CD1c-positive myeloid dendritic cell (primary cell): ENCODE data around the gene MVB12B.

ENCODE experiments used
- DNase-seq: peaks from one replicate; pipeline ENCODE4 v3.0.0-alpha.2; 2016; ENCODE audit errors: extremely low spot score

Gene MVB12B

DNA sequence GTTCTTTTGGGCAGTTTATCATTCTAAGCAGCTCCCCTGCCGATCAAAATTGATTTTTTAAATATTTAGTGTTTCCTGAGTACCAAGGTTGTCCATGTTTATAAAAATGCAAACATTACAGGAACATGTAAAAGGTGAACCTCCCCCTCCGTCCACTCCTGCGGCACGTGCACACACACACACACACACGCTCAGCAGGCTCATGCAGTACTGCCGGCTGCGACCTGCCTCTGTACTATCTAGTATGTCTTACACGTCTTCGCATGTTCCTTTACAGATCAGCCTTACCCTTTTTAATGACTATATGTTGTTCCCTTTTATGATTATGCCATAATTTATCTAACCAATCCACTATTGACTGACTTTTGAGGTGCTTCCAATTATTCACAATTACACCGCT, 165.3 kb downstream of the MVB12B start:
- no peak for DNase-seq

DNA sequence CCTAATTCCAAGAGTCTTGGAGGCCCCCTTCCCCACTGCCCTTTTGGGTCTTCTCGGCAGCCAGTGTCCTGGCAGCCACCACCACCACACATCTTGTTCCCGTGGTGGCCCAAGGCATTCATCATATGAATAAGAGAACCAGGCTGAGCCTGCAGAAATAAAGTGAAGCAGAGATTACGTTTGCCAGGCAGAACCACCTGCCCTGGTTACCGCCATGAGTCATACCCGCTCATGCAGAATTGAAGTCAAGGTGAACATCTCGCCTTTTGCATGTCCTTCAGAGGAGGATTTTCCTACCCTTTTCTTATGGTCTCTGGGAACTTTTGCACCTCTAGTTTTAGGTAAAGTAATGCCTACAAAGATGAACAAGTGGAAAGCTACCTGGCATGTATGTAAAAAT, 167.6 kb downstream of the MVB12B start:
- no peak for DNase-seq

DNA sequence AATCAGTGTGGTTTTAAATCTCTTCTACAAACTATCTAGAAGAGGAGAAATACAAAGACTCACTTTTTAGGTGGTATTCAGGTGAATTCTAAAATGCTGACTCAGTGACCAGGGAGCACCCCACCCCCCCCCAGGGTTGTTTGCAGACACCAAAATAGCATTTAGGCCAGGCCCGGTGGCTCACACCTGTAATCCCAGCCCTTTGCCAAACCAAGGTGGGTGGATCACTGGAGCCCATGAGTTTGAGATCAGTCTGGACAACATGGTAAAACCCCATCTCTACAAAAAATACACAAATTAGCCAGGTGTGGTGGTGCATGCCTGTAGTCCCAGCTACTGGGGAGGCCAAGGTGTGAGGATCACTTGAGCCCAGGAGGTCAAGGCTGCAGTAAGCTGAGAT, 168.1 kb downstream of the MVB12B start:
- no peak for DNase-seq

DNA sequence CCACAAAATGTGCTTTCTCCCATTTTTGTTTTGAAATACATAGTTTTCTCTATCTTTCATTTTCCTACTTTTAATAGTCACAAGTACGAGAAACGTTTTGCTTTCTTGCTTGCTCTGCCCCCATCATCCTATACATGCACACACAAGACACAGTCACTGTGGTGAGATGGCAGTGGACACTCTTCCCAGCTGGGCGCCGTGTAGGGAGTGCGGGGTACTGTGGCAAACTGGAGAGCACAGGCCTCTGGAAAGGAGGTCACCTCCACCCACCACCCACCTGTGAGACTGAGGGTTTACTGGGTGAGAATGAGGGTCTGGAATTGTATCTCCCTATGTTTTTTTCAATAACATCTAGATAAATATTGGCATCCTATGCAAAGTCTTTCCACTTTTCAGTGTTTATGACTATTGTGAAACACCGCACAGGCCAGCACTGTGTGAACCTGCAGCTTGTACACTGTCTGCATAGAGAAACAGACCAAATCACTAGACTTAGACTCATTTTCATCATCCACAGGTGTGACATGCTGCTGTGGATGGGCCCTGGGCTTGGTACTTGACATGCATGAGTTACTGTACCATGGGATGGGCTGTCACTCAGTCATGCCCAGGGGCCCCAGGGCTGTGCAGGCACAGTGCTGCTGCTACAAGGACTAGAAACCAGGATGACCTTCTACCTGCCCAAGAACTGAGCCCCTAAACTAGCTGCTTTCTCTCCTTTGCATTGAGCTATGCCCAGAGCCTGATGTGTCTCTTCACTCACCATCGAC, 169.0 kb downstream of the MVB12B start:
- no peak for DNase-seq

DNA sequence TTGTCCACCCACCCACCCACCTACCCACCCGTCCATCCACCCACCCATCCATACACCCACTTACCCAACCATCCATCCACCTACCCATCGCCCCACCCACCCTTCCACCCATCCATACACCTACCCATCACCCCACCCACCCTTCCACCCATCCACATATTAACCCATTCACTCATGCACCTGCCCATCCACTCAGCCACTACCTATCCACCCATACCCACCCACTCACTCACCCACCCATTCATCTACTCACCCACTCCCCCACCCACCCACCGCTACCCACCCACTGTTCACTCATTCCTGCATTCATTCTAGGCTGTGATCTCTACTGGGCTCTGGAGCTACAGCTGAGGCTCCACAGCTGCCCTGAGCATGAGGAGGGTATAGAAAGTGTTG, 169.6 kb downstream of the MVB12B start:
- DNase-seq: no peak

DNA sequence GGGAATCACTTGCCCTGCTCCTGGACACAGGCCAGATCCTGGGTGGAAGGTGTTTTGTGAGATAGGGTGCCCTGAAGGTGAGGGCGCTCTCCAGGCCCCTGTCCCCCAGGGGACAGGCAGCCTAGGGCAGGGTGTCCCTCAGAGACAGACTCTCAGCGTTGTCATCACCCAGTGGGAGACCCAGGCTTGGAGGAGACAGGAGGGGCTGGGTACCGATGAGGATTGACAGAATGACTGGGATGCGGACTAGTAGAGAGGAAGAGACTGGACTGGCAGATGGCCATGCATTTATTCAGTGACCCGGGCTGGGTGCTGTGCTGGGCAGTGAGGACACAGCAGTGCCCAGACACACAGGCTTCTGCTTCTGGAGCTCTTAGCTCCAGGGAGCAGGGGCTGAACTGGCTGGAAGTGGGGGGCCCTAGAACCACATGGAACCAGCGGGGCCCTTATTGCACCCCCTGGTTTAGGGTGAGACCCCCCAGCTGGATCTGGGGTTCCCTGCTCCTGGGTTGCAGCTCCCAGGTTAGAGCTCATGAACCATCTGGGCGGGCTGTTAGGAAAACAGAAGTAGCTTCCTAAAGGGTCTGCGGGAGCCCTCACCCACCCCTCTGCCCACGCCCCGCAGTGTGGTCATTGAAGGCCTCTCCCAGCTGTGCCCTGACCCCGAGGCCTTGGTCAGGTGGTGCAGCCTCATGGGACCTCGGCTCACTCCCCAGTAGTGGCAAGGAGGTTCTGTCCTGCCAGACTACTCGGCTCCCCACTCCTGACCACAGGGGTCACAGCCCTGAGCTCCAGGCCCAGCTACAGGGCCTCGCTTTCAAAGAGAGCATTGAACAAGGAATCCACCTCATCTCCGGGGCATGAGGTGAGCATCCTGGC, 170.4 kb downstream of the MVB12B start:
- DNase-seq: no peak

DNA sequence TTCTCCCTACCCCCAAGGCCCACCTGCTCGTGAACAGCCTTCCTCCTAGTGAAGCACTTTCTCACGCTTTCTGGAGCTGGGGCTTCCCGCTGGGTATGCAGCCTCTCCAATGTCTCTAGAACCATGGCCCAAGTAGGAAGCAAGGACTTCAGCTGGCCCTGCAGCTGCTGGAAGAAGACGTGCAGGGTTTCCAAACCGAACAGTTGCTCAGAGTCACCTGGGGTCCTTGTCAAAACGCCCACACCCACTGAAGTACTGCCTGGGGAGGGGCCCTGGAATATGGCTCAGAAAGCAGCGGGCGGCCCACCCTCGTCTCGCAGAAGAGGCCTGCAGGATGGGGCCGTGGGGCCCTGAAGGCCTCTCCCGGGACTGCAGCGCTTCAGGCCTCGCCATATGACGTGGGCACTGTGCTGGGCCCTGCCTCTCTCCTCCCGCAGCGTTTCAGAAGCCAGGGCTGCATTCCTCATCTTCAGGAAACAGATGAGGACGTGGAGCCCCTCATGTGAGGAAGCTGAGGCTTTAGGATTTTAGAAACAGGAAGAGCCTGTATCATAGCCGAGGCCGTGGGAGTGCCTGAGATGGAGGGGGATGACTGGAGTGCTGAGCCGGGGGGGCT, 171.1 kb downstream of the MVB12B start:
- DNase-seq: peak; percentile 30

DNA sequence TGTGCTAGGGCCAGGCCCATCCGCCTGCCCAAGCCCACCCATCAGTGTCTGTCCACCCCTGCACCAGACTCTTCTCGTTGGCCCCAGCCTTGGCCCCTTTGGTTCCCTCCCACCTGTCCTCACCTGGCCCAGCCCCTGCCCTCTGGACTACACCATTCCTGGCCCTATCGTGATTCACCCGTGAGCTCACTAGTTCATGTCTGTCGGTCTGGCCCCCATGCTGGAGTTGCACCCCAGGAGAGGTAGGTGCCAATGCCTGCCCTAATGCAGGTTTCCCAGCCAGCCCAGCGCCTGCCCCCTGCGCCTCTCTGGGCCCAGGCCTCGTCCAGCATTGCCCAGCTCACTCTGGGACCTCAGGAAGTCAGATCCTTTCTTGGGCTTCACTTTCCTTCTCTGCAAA, 171.7 kb downstream of the MVB12B start:
- no peak for DNase-seq

DNA sequence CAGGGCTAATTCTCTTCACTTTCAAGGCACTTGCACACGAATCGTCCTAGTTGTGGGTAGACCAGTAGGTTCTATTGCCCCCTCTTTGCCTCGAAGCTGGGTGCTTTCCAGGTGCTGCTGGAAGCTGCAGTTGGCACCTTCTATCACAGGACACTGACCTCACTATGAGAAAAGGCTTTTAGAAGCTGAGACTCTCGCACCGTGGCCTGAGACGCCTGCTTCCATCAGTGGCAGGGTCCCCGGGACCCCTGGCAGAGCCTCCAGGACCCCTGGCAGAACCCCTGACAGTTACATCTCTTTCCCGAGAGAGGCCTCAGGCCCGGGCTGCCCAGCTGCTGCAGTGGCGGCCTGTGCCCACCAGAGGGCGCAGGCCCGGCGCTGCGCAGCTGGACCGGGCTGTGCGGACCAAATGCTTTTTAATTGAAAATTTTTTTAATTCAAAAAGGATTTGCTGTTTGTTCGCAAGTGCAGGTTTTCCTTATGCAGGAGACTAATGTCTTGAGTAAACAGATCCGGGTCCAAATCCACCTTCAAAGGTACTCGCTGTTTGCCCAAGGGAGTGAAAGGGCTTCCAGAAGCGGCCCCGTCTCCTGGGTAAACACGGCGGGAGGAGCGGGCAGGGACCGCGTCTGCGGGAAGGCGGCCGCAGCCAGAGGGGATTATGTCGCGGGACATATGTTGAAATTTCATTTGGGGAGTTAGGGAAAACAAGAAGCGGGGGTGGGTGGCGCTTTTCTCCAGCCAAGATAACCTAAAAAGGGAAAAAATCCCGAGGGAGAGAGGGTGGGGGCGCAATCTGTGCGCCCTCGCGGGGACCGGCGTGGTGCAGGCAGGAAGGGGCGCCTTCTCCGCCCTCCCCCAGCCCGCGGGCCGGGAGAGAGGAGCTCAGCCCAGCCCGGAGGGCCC, 172.6 kb downstream of the MVB12B start:
- peak; percentile 70 for DNase-seq

DNA sequence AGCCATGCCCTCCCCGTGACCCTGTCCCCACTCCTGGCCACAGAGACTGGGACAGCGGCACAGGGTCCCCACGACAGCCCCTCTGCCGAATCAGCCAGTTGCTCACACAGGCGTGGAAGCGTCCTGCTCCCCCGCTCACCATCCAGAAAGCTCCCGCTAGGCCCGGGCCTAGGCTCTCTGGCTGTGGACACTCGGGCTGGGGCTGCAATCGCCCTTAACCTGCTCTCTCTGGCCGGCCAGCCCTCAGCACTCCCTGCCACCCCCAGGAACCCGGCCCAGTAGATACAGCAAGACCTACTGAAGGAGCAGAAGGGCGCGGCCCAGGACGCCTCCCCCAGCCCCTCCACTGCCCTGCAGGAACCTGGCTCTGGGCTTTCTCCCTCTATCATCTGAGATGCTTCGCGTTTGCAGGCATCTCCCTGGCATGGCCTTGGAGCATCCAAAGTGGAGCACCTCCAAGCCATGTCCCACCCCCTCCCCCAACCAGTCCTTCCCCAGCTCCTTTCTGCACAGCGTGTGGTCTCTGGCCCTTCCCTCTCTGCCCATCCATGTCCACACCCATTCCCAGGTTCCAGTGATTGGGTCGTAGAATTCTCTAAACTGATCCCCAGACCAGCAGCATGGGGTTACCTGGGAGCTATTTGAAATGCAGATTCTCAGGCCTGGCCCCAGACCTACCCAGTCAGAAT, 173.4 kb downstream of the MVB12B start:
- no peak for DNase-seq

DNA sequence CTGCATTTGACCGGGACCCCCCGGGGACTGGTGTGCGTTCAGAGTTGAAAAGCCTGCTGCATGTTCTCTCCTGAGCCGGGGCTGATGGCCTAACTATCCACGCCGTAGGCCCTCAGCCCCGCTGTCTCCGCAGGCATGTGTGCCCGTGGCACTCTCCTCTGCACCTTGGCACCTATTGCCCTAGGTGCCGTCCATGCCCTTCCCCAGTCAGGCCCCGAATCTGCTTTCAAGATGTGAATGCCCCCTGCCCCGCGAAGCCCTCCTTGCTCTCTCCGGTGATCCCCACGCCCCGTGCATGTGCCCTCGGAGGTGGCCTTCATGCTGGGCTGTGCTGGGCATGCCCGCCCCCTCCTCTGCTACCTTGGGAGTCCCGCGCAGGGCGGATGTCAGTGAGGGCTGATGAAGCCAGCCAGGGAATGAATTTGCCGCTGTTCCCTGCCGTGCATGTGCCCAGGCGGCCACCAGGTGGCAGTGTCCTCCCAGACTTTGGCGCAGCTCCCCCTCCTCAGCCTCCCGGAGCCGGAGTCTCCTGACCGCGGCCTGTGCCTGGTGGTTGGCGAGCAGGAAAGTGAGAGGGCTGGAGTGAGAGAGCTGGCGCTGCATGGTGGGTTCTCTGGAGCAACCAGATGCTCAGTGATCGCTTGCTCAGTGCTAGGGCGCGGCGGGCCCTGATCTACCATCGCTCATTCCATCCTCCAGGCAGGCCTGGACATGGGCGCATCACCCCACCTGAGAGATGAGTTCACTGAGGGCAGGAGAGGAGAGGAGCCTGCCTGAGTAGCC, 174.2 kb downstream of the MVB12B start:
- peak; percentile 70 for DNase-seq

DNA sequence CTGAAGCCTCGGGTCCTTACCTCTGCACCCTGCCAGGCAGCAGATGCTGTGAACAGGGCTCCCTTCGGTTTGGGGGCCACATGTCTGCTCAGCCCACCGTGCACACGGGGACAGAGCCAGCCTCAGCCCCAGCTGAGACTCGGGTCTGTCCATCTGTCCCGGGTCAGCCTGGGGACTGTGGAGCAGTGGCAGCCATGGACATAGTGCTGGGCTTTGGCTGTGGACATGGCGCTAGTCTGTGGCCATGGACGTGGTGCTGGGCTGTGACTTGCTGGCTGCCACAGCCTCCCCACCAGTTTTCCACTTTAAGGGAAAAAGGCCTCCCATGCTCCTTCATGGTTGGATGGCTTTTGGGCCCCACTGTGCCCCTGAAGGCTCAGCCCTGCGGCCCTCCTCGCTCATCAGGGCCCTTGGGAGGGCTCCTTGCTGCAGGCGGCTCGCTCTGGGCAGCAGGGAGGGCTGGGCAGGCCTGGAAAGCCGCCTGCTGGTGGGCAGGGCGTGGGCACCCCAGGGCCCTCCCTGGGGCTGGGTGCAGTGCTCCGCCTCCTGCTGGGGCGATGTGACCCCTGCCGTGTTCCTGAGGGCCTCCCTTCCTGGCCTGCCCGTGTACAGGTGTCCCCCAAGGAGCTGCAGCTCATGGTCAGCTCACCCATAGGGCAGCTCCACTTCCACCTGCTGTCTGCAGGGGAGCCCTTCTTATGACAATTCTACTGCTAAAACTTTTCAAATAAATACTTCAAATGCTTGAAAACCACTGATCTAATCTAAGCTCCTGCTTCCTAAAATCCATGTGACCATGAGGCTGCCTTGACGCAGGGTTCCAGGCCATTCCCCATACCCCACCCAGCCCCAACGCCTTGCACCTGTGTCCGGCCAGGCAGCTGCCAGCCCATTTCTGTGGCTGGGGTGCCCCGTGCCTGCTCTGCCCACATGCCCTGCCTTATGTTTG, 175.0 kb downstream of the MVB12B start:
- no peak for DNase-seq

DNA sequence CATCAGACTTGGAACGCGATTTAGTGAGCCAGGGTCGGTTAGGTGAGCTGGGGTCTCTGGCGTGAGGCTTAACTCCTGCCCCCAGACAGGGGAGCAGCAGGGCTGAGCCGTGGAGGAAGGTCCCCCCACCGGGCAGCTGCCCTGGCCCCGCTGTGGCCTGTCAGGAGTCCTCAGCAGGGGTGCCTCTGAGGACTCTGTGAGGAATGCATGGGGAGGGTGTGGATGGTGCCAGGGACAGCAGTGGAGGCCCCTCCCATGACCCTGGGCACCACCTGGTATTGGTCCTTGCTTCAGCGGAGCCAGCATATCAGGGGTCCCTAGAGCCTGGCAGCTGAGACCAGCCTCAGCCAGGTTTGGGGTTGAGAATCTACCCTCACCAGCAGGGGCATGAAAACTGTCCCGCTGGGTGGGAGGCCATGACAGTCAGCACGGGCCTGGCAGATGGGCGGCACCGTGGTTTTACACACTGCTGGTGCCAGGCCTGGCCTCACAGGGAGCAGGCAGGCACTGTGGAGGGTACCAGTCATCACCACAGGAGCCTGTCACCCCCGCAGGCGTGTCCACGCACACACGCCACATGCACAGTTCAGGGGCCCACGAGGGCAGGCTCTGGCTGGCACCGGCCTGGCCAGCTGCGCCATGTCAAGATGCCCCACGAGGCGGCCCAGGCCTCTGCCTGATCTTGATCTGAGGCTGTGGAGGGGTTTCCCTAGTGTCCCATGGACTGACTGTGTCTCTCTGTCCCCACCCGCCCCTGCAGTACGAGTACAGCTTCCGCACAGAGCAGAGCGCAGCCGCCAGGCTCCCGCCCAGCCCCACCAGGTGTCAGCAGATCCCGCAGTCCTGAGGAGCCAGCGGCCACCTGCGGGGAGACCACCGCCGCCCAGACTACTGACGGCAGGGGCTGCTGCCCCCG, 176.0 kb downstream of the MVB12B start:
- no peak for DNase-seq

DNA sequence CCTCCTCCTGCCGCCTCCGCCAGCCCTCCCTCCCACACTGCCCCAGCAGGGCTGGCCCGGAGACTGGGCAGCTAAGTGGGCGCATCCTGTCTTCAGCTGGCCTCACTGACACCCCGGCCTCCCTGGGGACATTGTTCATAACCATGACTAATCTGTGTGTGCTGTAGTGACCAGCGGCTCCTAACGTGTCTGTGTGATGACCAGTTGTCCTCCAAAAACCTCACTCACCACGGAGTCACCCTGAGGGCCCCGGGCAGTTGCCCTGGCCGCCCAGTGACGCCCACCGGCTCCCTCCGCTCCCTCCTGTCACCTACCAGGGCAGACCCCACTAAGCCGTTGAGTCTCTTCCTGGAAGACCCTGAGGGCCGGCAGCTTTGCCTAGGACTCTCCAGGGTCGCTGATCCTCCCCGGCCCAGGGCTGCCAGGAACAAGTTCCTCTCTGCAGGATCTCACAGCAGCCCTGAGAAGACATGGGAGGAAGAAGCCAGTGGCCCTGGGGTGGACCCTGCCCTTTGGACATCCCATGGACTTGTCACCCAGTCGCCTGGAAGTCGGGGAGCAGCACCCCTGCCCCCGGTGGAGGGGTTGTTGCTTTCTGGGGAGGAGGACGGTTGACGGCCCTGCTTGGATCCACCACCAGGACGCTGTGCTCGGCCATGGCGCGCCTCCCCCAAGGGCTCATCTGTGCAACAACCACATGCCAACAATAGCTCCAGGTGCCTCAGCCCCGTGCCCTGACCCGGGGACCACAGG, 176.9 kb downstream of the MVB12B start:
- DNase-seq: no peak

DNA sequence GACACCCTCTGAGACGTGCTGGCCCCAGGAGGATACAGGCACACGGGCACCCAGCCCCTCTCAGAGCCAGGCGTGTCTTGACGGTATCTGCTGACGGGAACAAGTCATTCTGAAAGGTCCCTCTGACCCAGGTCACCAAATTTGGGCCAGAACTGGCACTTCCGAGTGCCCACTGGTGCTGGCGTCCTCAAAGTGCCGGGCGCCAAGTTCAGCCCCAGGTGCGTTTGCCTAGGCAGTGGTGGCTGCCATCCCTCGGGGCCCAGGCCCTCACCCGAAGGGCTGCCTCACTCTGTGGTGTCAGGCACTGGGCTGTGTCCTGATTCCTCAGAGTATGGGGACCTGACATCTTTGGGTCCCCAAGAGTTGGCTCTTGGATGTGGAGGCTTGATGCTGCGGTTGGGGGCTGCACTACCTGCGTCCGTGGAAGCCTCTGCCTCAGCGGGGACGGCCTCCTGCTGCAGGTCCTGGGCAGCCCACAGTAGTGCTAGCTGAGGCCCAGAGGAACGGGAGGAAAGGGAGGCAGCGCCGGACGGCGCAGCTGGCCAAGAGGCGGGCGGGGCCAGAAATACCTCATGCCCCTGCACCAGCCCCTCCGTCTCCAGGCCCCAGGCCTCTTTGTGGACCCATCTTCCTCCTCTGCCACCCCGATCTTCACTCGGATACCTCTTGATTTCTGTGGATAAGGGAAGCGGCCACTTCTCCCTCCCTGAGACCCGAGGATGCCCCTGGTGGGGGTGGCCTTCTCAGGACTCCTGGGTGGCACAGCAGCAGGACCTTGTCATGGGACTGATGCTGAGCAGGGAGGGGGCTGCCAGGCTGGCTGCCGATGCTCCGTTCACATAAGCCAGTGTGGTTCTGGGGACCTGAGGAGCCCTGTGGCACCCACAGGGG, 177.7 kb downstream of the MVB12B start:
- DNase-seq: no peak

DNA sequence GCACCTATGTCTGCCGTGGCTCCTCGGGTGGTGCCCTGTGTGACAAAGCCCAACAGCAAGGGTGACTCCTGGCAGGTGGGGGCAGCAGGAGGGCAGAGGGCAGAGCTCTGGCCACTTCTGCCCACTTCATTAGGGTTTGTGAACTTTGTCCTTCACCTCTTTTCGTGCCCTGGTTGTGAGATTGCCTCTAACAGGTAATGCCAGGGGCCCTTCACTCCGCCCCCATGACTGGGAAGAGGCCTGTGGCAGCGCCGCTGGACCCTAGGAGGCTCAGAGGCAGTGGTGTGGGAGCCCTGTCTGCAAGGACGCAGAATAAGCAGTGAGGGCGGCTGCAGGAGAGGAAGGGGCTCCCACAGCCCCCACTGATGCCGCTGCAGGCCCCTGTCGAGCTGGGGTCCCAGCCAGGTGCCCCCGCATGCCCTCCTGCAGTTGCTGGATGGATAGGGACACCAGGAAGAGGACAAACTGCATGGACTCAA, 178.4 kb downstream of the MVB12B start:
- no peak for DNase-seq
